Cardiac muscle cell (in vitro differentiated cells and primary cell): ENCODE results near the gene BCAS3. TPM values are rescaled to one million over a fixed set of nuclear protein-coding genes. Genes with fewer than 3 reads are reported as not detected.

ENCODE experiments used
- DNase-seq, 2 donors: peaks; one replicate each; pipeline versions ENCODE4 v3.0.0 to v3.0.0-alpha.2; 2010 to 2017; ENCODE audit warnings: low read depth in 1 of 2, low spot score in 1 of 2
- H3K27ac ChIP-seq: fragments of 200-600 bp; sonication (generic); 2 replicates; pipeline ENCODE4 v1.5.1; 2016
- H3K27me3 ChIP-seq: fragments of 200-600 bp; sonication (generic); 2 replicates; pipeline ENCODE4 v1.6.0; 2016; ENCODE audit warnings: control low read depth
- H3K36me3 ChIP-seq: fragments of 200-600 bp; sonication (generic); 2 replicates; pipeline ENCODE4 v1.5.1; 2016; ENCODE audit warnings: control low read depth
- H3K4me1 ChIP-seq: fragments of 200-600 bp; sonication (generic); 2 replicates; pipeline ENCODE4 v1.8.1; 2017; ENCODE audit warnings: low read depth, mild to moderate bottlenecking, mixed run types
- H3K4me3 ChIP-seq: fragments of 200-600 bp; sonication (generic); 2 replicates; pipeline ENCODE4 v1.5.1; 2016; ENCODE audit warnings: mild to moderate bottlenecking
- H3K9me3 ChIP-seq: fragments of 200-600 bp; sonication (generic); 2 replicates; pipeline ENCODE4 v1.5.1; 2017; ENCODE audit warnings: low read depth, mild to moderate bottlenecking, control low read depth
- polyA plus RNA-seq: library from polyadenylated mRNA; unstranded; fragments of >200 nt; fragmentation: Nextera tagmentation; extraction: Ambion mirVana; gene quantifications from 2 replicates; pipeline ENCODE4 v1.2.1, GENCODE V29; 2016
- total RNA-seq: library from RNA; depleted of rRNA; stranded (reverse); fragments of >200 nt; gene quantifications from 2 replicates; pipeline ENCODE4 v1.2.3, GENCODE V29; 2016
- TF ChIP-seq, protein P1 (sequence below): IDR thresholded peaks from 2 replicates; pipeline ENCODE4 v1.5.1; 2012; ENCODE audit warnings: low read depth, mild to moderate bottlenecking, low read length

The BCAS3 gene
- total and polyA plus RNA-seq, 2 experiments from 2014 or later: 36.5 to 39.6 TPM

DNA sequence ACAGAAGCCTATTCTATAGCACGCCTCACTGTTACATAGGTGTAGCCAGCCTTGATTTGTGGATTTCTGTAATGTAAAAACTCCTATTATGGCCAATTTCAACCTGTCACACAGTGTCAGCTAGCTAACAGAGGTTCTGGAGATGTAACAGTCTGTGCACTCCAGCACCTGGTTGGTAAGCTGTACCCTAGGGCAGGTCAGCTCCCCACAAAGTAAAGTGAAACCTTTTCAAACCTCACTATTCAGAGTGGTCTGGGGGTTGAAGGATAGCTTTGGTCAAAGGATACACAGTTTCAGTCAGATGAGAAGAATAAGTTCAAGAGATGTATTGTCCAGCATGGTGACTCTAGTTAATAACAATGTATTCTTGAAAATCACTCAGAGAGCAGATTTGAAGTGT, 693.5 kb downstream of the BCAS3 start:
- Histone ChIP-seq H3K9me3 (no peaks in the 10 kb centered on the region), H3K36me3 (no peaks in the 10 kb centered on the region), H3K4me1 (peaks cover 31% of the 10 kb centered on the region), H3K4me3 (no peak overlapping the region), H3K27me3 (no peaks in the 10 kb centered on the region), H3K27ac (no peak overlapping the region)
- TF ChIP-seq, protein P1, sequence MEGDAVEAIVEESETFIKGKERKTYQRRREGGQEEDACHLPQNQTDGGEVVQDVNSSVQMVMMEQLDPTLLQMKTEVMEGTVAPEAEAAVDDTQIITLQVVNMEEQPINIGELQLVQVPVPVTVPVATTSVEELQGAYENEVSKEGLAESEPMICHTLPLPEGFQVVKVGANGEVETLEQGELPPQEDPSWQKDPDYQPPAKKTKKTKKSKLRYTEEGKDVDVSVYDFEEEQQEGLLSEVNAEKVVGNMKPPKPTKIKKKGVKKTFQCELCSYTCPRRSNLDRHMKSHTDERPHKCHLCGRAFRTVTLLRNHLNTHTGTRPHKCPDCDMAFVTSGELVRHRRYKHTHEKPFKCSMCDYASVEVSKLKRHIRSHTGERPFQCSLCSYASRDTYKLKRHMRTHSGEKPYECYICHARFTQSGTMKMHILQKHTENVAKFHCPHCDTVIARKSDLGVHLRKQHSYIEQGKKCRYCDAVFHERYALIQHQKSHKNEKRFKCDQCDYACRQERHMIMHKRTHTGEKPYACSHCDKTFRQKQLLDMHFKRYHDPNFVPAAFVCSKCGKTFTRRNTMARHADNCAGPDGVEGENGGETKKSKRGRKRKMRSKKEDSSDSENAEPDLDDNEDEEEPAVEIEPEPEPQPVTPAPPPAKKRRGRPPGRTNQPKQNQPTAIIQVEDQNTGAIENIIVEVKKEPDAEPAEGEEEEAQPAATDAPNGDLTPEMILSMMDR: no peak
- DNase-seq: no peak

DNA sequence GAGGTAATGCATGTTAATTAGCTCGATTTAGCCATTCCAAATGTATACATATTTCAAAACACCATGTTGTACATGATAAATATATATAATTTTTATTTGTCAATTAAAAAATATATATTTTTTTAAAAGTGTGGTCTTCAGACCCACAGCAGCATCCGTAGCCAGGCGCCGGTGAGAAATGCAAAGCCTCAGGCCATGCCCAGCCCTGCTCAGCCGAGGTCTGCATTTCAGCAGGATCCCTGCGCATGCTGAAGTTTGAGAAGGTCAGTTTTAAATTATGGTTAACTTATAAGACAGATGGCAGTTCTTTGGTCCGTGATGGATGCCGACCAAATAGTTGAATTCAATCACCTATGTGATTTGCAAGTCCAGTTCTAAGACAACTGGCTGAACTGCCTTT, 694.0 kb downstream of the BCAS3 start:
- Histone ChIP-seq H3K4me3 (no peak overlapping the region), H3K9me3 (no peaks in the 10 kb centered on the region), H3K4me1 (peaks cover 27% of the 10 kb centered on the region), H3K27me3 (no peaks in the 10 kb centered on the region), H3K27ac (no peak overlapping the region), H3K36me3 (no peaks in the 10 kb centered on the region)
- no peak for DNase-seq
- TF ChIP-seq, protein P1: no peak

DNA sequence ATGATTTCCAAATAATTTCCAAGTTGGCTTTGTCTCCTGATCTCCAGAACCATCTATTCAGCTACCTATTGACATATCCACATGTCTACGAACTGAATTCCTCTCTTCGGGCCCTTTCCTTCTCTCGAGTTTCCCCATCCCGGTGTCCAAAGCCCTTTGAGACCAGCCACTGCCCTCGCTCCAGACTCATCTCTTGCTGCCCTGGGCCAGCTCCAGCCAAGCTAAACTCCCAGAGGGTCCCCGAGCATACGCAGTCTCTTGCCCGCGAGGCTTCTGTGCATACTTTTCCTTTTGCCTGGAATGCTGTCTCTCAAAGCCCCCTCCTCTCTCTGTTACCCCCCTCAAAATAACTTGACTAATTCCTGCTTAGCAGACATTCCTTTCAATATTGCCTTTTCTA, 694.8 kb downstream of the BCAS3 start:
- Histone ChIP-seq H3K4me1 (peaks cover 30% of the 10 kb centered on the region), H3K27ac (no peak overlapping the region), H3K9me3 (no peaks in the 10 kb centered on the region), H3K36me3 (no peaks in the 10 kb centered on the region), H3K4me3 (no peak overlapping the region), H3K27me3 (no peaks in the 10 kb centered on the region)
- DNase-seq: no peak
- TF ChIP-seq, protein P1: no peak

DNA sequence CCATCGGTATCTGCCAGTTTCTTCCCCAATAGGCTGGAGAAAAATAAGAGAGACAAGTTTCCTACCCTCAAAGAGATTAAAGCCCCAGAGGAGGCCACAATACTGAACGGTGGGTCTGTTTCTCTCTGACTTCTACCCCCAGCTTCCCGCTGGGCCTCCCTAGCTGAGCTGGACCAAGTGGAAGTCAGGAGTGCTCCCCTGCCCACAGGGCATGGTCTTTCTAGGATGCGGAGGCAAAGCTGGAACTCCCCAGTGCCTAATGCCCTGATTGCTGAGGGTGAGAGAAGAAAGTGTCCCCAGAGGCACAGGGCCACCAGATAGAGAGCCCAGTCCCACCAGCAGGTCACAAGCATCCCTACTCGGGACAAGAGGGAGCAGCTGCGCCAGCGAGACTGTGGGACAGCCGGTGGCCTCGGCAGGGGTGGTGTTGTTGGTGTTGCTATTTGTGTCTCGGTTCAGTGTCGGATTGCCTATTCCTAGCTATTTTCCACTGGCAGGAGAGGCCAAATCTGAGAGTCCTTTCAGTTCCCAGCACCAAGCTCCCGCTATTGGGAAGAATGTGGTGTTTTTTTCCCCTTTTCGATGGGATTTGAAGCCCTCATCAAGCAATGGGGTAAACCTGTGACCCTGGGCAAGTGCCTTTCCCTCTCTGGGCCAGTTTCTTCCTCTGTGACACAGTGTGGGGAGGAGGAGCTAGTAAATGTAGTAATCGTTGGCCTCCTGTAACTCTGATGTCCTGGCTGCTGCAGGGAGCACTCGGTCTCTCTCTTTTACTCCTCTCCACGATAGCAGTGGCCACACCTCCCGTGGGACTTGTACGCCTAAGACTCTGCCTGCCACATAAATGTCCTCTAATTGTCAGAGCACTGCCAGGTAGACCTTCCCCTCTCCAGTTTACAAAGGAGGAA, 699.5 kb downstream of the BCAS3 start:
- H3K9me3 ChIP-seq: no peaks in the 10 kb centered on the region
- TF ChIP-seq, protein P1: no peak
- DNase-seq: no peak
- peaks cover 54% of the 10 kb centered on the region for H3K4me1 ChIP-seq
- peak overlapping the region; percentile 43 for H3K27ac ChIP-seq
- H3K27me3 ChIP-seq: no peaks in the 10 kb centered on the region
- no peak overlapping the region for H3K4me3 ChIP-seq
- H3K36me3 ChIP-seq: no peaks in the 10 kb centered on the region

DNA sequence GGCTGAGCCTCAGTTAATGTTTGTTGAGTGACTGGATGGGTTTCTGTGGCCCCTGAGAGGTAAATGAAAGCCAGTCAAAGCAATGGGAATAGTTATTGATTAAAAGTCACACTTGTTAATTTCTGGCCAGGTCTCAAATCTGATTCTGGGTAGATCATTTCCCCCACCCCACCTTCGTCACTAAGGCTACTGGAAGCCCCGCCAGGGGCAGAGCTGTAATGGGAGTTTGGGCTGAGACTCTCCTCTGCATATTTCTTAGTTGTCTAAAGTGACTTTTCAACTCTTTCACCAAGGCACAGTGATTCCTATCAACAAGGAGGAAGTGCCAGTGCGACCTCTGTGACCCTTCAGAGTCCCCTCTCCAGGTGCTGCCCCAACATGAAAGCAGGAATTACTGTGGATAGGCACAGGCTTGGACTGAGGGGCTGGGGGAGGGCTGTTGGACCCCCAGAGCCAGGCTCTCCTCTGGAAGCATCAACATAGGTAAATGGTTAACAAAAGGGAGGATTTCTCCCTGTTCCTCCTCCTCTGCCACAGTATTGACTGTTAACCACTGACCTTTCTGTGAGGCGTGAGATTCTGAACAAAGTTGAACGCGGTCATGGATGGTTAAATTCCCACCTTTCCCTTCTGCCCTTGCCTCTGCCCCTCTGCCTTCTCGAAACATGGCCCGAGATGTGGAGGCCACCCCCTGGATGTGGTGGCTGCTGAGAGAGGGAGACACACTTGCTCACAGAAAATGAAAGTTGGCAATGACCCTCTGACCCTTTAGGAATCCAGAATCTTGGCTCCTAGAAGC, 701.2 kb downstream of the BCAS3 start:
- H3K4me1 ChIP-seq: peaks cover 62% of the 10 kb centered on the region
- DNase-seq: no peak
- H3K27me3 ChIP-seq: no peaks in the 10 kb centered on the region
- TF ChIP-seq, protein P1: no peak
- peak overlapping the region; percentile 50 for H3K27ac ChIP-seq
- no peak overlapping the region for H3K4me3 ChIP-seq
- H3K36me3 ChIP-seq: no peaks in the 10 kb centered on the region
- H3K9me3 ChIP-seq: no peaks in the 10 kb centered on the region
